Pancreas (tissue), 10 donors: ENCODE data around the gene ZBTB22. TPM values are rescaled to one million over a fixed set of nuclear protein-coding genes. Genes with fewer than 3 reads are reported as not detected.
"Not testable (repeated sequence)": the region's sequence is repeated elsewhere in the genome, so short reads cannot be mapped to it uniquely, and the experiment has no call there.

Source experiments
- ATAC-seq, 4 donors: fragments of 200-7000 bp; cut with Tn5 transposase; one replicate each; pipeline versions ENCODE4 v1.8.0 to v1.9.1; 2020; ENCODE audit warnings: mild to moderate bottlenecking in 4 of 4, moderate library complexity in 4 of 4
- DNase-seq, 6 donors: peaks; one replicate each; pipeline ENCODE4 v3.0.0-alpha.2; 2020
- FAIRE-seq: peaks from 2 replicates; lab custom pipeline; 2012; peaks lifted over from hg19 to GRCh38; lab: Jason Lieb, UNC
- H3K27ac ChIP-seq, 4 donors: fragments of 200-600 bp; sonication (generic); 1 replicate in 3 of 4; 2 replicates in 1 of 4; pipeline versions ENCODE4 v1.5.0 to v1.8.0; 2020
- H3K27me3 ChIP-seq, 4 donors: fragments of 200-600 bp; one replicate each; pipeline ENCODE4 v1.8.0; 2021
- H3K36me3 ChIP-seq, 3 donors: fragments of 200-600 bp; sonication (generic) in 1 of 3; one replicate each; pipeline versions ENCODE4 v1.5.0 to v1.8.0; 2020 to 2021
- H3K4me1 ChIP-seq, 3 donors: fragments of 200-600 bp; one replicate each; pipeline ENCODE4 v1.8.0; 2021
- H3K4me3 ChIP-seq, 4 donors: fragments of 200-600 bp; sonication (generic) in 2 of 4; one replicate each; pipeline versions ENCODE4 v1.5.0 to v1.8.0; 2020 to 2021
- H3K9me3 ChIP-seq, 4 donors: fragments of 200-600 bp; one replicate each; pipeline ENCODE4 v1.8.0; 2021
- WGBS, 2 donors: extraction: QIAGEN DNeasy Blood & Tissue Kit; methylation state at CpG; one replicate each; pipeline ENCODE4 v1.1.7; 2013; 5-methylcytosine and 5-hydroxymethylcytosine counted together
- intact Hi-C, 3 donors: fragments of 100-400 bp; cut with DNase I; formaldehyde crosslinking; loops; one replicate each; pipeline versions ENCODE4 v1.11.1 to v1.14.2; 2022
- polyA plus RNA-seq, 2 donors: library from polyadenylated mRNA; stranded (reverse); fragments of 200-250 nt; gene quantifications; one replicate each; pipeline ENCODE4 v1.2.3, GENCODE V29; 2013
- total RNA-seq, 6 donors: library from RNA; stranded (reverse); fragmentation: NEBNext Ultra II Directional in 4 of 6; extraction: Animal tissue kit (Norgen Biotek cat#: 25700) in 4 of 6; gene quantifications; one replicate each; pipeline versions ENCODE4 v1.2.1 to v1.2.4, GENCODE V29; 2021 to 2023
- TF ChIP-seq, protein P1 (sequence below), 4 donors: fragments of 200-600 bp; sonication (generic) in 3 of 4; IDR thresholded peaks; one replicate each; pipeline versions ENCODE4 v1.5.0 to v1.8.0; 2021; ENCODE audit warnings: antibody characterized with exemption in 4 of 4
- donor health status: healthy with polysubstance abuse.
- donor health status: DM: no; HTN: no; CAD: no; lungs with moderate emphysema.
- donor health status: DM: no; HTN: no; CAD: no.
- donor health status: control.
- donor health status: control.
- donor health status: Bipolar disorder and iron deficiency.
- donor health status: DM: yes; HTN: yes; CAD: no.
- donor health status: DM: no; HTN: no; CAD: no.
- donor health status: DM: no; HTN: no; CAD: no.
- donor health status: DM: yes; HTN: yes; CAD: no.

The ZBTB22 gene
- total and polyA plus RNA-seq, 8 donors: 6.7 to 14.3 (median 10.1) TPM

DNA sequence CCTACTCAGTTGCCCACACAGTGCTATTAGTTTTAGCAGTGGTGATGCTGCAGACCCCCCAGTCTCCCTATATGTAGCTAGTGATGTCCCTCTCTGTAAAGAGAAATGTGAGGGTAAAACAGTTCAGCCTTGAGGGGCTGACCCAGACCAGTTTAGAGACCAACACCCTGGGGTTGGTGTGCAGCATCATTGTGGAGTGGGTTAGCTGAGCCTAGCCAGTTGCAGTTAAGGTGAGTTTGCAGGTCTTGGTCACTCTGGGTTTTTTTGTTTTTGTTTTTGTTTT lies 41.0 kb downstream of the ZBTB22 start:
- Histone ChIP-seq H3K4me3 (peak overlapping the region; percentile 35 to 54 (median 38)), H3K27ac (peak overlapping the region in 3 of 4 donors; percentile 29 to 82 (median 72)), H3K36me3 (peaks cover 0 to 31% (median 15%) of the 10 kb centered on the region in 3 donors), H3K9me3 (no peaks in the 10 kb centered on the region), H3K27me3 (no peaks in the 10 kb centered on the region), H3K4me1 (peaks cover 19 to 23% (median 22%) of the 10 kb centered on the region in 3 donors)
- TF ChIP-seq, protein P1, sequence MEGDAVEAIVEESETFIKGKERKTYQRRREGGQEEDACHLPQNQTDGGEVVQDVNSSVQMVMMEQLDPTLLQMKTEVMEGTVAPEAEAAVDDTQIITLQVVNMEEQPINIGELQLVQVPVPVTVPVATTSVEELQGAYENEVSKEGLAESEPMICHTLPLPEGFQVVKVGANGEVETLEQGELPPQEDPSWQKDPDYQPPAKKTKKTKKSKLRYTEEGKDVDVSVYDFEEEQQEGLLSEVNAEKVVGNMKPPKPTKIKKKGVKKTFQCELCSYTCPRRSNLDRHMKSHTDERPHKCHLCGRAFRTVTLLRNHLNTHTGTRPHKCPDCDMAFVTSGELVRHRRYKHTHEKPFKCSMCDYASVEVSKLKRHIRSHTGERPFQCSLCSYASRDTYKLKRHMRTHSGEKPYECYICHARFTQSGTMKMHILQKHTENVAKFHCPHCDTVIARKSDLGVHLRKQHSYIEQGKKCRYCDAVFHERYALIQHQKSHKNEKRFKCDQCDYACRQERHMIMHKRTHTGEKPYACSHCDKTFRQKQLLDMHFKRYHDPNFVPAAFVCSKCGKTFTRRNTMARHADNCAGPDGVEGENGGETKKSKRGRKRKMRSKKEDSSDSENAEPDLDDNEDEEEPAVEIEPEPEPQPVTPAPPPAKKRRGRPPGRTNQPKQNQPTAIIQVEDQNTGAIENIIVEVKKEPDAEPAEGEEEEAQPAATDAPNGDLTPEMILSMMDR (IDR thresholded peaks at IDR 0.05): no peak
- ATAC-seq (no peak), FAIRE-seq (no peak), DNase-seq (no peak)
- intact Hi-C loops: no loop called here

- ATAC-seq, DNase-seq, H3K9me3 ChIP-seq, FAIRE-seq, intact Hi-C loops, H3K27me3 ChIP-seq, H3K27ac ChIP-seq: not testable (repeated sequence)
- H3K4me3 ChIP-seq: peak overlapping the region in 1 of 4 donors; percentile 54
- WGBS, 2 donors: 74 to 79% methylated on average over 15 to 16 of the region's 16 CpGs
- H3K4me1 ChIP-seq: peaks cover 19 to 23% (median 22%) of the 10 kb centered on the region in 3 donors
- H3K36me3 ChIP-seq: peaks cover 0 to 28% (median 15%) of the 10 kb centered on the region in 3 donors
Observed at GRCh38 chr6:33275795-33276580, 41.6 kb downstream of the ZBTB22 start.

DNA sequence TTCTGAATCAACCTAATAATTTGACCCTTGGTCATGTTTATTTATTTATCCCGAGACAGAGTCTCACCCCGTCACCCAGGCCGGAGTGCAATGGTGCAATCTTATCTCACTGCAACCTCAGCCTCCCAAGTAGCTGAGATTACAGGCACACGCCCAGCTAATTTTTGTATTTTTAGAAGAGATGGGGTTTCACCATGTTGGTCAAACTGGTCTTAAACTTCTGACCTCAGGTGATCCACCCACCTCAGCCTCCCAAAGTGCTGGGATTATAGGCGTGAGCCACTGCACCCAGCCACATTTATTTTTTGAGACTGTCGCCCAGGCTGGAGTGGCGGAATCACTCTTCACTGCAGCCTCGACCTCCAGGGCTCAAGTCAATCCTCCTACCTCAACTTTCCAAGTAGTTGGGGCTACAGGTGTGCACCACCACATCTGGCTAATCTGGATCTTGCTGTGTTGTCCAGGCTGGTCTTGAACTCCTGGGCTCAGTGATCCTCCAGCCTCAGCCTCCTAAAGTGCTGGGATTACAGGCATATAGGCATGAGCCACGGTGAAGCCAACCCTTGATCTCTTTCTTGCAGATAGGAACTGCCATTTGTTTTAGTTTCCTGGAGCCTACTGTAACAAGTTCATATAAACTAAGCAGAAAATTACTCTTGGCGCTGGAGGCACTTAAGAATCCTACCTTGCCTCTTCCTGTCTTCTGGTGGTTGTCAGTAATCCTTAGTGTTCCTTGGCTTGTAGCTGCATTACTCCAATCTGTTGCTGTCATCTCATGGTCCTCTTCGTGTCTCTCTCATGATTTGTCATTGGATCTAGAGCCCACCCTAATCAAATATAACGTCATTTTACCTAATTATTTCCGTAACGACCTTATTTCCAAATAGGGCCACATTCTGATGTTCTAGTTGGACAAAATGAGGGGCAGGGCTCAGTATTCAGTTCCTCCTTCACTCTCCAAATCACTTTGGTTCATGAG lies 43.3 kb downstream of the ZBTB22 start:
- intact Hi-C loops: no loop called here
- ATAC-seq (no peak), FAIRE-seq (no peak), DNase-seq (no peak)
- no peak overlapping the region for H3K27ac ChIP-seq
- peaks cover 22 to 32% (median 23%) of the 10 kb centered on the region in 3 donors for H3K4me1 ChIP-seq
- WGBS, 2 donors: 47 to 51% methylated on average over 14 of the region's 14 CpGs
- peak overlapping the region in 2 of 4 donors; percentile 75 to 78 for H3K4me3 ChIP-seq
- TF ChIP-seq, protein P1 (IDR thresholded peaks at IDR 0.05): no peak
- no peaks in the 10 kb centered on the region for H3K9me3 ChIP-seq
- H3K27me3 ChIP-seq: no peaks in the 10 kb centered on the region
- H3K36me3 ChIP-seq: peaks cover 0 to 21% (median 15%) of the 10 kb centered on the region in 3 donors

DNA sequence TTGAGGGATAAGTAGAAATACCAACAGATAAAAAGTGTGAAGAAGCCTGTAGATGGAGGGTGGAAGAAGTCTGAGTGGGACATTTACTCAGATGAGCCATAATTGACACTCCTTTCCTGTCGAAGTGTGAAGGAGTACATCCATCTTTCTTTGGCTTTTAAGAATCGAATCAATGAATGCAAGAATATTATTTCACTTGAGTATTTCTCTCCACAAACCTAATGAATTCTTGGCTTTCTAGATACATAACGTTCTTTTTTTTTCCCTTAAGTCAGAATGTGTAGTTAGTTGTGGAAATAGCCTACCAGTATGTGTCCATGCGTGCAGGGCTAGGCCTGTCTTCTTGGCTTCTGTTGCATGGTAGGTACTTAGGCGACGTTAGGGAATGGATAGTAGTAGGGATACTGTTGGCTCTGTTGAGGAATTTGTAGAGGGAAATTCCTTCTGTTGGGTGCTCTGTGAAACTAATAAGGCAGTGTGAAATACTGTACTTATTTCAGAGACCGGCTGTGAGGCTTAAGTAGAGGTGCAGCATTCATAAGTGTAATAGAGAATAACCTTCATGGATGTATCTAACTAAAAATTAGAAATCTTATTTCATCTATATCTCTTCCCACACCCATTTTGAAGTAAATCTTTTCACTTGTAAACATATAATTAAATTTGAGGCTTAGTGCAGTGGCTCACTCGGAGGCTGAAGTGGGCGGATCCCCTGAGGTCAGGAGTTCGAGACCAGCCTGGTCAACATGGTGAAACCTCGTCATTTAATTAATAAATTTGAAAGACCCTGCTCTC lies 44.2 kb downstream of the ZBTB22 start:
- FAIRE-seq: no peak
- Histone ChIP-seq H3K27me3 (no peaks in the 10 kb centered on the region), H3K4me1 (peaks cover 22 to 32% (median 23%) of the 10 kb centered on the region in 3 donors), H3K9me3 (no peaks in the 10 kb centered on the region), H3K36me3 (peaks cover 0 to 26% (median 16%) of the 10 kb centered on the region in 3 donors), H3K4me3 (peak overlapping the region; percentile 64 to 85 (median 76)), H3K27ac (no peak overlapping the region)
- intact Hi-C loops: no loop called here
- TF ChIP-seq, protein P1 (IDR thresholded peaks at IDR 0.05): no peak
- WGBS, 2 donors: 49 to 50% methylated on average over 11 of the region's 11 CpGs
- no peak for DNase-seq
- ATAC-seq: no peak
